Measurements from ENCODE around the gene INPP4A.

- no peak for TF ChIP-seq CTCF (IDR thresholded peaks at IDR 0.05 in 2 of 3, conservative IDR thresholded peaks at IDR 0.05 in 1 of 3; ENCODE audit: insufficient read depth in 2 of 3, low read depth in 1 of 3, low read length in 3 of 3)
- no peak for TF ChIP-seq ZNF592 (IDR thresholded peaks at IDR 0.05)
- no peak for TF ChIP-seq HSF4 (CRISPR knock-in tag; IDR thresholded peaks at IDR 0.05; ENCODE audit: borderline replicate concordance)
- TF ChIP-seq ZBTB33 (CRISPR knock-in tag; IDR thresholded peaks at IDR 0.05), result no peak
- no peak for TF ChIP-seq BMI1 (IDR thresholded peaks at IDR 0.05; ENCODE audit: low read length)
- TF ChIP-seq GABPA (tag; conservative IDR thresholded peaks at IDR 0.05; ENCODE audit: low read depth), result no peak
- no peak for TF ChIP-seq POLR2AphosphoS5 (IDR thresholded peaks at IDR 0.05; ENCODE audit: control insufficient read depth, insufficient read depth, low read depth, low read length)
- TF ChIP-seq IRF9 (tag; IDR thresholded peaks at IDR 0.05), result no peak
- no peak for TF ChIP-seq ELF1 (tag; IDR thresholded peaks at IDR 0.05)
- TF ChIP-seq RNF2 (IDR thresholded peaks at IDR 0.05), result no peak
- no peak for TF ChIP-seq RAD21 (CRISPR knock-in tag; conservative IDR thresholded peaks at IDR 0.05 in 1 of 2, IDR thresholded peaks at IDR 0.05 in 1 of 2)
- TF ChIP-seq SMAD4 (CRISPR knock-in tag; conservative IDR thresholded peaks at IDR 0.05), result no peak
- no peak for TF ChIP-seq SIX5 (IDR thresholded peaks at IDR 0.05; ENCODE audit: borderline replicate concordance in 1 of 2, insufficient read depth in 1 of 2, low read depth in 1 of 2, low read length in 2 of 2)
- TF ChIP-seq SIRT6 (IDR thresholded peaks at IDR 0.05; ENCODE audit: low read depth, low read length), result no peak
Observed at GRCh38 chr2:98606431-98606830, 161.8 kb downstream of the INPP4A start.
